Astrocyte of the spinal cord (primary cell): ENCODE measurements around the gene EFHD1.
A peak's percentile ranks its signal among the peaks of the same experiment; 100 is the strongest.

Experiments
- DNase-seq: peaks from one replicate; pipeline ENCODE4 v3.0.0; 2011; ENCODE audit warnings: low read depth, low spot score
- H3K4me3 ChIP-seq: 2 replicates; pipeline ENCODE4 v1.5.1; 2011; ENCODE audit warnings: low read depth, mild to moderate bottlenecking, low read length, moderate library complexity
- in situ Hi-C: cut with HindIII; loops from 2 replicates; pipeline ENCODE4 v1.10.0; 2017; ENCODE audit warnings: low sequenced_read_pairs
- TF ChIP-seq, protein P1 (sequence below): IDR thresholded peaks from 2 replicates; pipeline ENCODE4 v1.5.1; 2012; ENCODE audit warnings: low read depth, mild to moderate bottlenecking, low read length, inconsistent platforms

The EFHD1 gene

GRCh38 chr2:232604535-232604934 is 28.9 kb upstream of the EFHD1 start:
- H3K4me3 ChIP-seq = no peak overlapping the region
- TF ChIP-seq, protein P1, sequence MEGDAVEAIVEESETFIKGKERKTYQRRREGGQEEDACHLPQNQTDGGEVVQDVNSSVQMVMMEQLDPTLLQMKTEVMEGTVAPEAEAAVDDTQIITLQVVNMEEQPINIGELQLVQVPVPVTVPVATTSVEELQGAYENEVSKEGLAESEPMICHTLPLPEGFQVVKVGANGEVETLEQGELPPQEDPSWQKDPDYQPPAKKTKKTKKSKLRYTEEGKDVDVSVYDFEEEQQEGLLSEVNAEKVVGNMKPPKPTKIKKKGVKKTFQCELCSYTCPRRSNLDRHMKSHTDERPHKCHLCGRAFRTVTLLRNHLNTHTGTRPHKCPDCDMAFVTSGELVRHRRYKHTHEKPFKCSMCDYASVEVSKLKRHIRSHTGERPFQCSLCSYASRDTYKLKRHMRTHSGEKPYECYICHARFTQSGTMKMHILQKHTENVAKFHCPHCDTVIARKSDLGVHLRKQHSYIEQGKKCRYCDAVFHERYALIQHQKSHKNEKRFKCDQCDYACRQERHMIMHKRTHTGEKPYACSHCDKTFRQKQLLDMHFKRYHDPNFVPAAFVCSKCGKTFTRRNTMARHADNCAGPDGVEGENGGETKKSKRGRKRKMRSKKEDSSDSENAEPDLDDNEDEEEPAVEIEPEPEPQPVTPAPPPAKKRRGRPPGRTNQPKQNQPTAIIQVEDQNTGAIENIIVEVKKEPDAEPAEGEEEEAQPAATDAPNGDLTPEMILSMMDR = no peak
- in situ Hi-C loops = no loop called here
- DNase-seq = no peak

- in situ Hi-C loops = no loop called here
- H3K4me3 ChIP-seq = no peak overlapping the region
- TF ChIP-seq, protein P1 = no peak
- DNase-seq = no peak
These were observed 26.4 kb upstream of the EFHD1 start for GRCh38 chr2:232607011-232607410.

DNA sequence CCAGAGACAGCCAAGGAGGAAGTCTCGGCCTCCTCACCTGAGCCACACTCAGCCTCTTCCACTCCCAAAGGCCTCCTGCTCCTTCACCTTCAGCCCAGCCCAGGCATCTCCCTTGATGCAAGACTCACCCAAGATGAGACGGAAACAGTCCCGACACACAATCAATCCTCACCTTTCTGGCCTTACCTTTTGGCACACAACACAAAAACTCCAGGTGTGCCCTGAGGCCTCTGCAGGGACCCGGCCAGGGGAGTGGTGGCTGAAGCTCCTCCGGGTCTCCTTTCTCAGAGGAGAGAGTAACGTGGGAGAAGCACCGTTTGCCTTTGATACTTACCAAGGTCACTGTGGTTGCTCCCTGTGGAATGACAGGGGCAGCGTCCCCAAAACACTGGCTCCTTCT is 23.8 kb upstream of the EFHD1 start:
- in situ Hi-C loops = no loop called here
- DNase-seq = no peak
- H3K4me3 ChIP-seq = no peak overlapping the region
- TF ChIP-seq, protein P1 = no peak

GRCh38 chr2:232610081-232610480 is 23.3 kb upstream of the EFHD1 start:
- in situ Hi-C loops = no loop called here
- no peak for DNase-seq
- no peak overlapping the region for H3K4me3 ChIP-seq
- TF ChIP-seq, protein P1 = no peak

- H3K4me3 ChIP-seq = no peak overlapping the region
- TF ChIP-seq, protein P1 = no peak
- in situ Hi-C loops = no loop called here
- no peak for DNase-seq
These were observed 22.3 kb upstream of the EFHD1 start for GRCh38 chr2:232611061-232611460.

GRCh38 chr2:232611559-232612218 is 21.7 kb upstream of the EFHD1 start:
- in situ Hi-C loops = no loop called here
- DNase-seq = peak; percentile 60
- TF ChIP-seq, protein P1 = peak; percentile 84
- H3K4me3 ChIP-seq = no peak overlapping the region
